ENCODE data around the gene ZNF76.

GRCh38 chr6:35305117-35305516 is 45.6 kb downstream of the ZNF76 start:
- TF ChIP-seq CTCF (IDR thresholded peaks at IDR 0.05) (no peak), EP300 (IDR thresholded peaks at IDR 0.05) (no peak)

All from stomach (tissue), 4 donors.